Activated CD4-positive, CD25-positive, alpha-beta regulatory T cell treated with anti-CD3 and anti-CD28 coated beads, Interleukin-2, amount 50 U/mL, for 16 hours (primary cell): ENCODE results near the gene RAB11FIP3.
"Not testable (repeated sequence)": the region's sequence is repeated elsewhere in the genome, so short reads cannot be mapped to it uniquely, and the experiment has no call there.

Source experiments
- DNase-seq: peaks from one replicate; pipeline ENCODE4 v3.0.0-alpha.2; 2020; ENCODE audit warnings: low read depth, low spot score

RAB11FIP3 gene, protein sequence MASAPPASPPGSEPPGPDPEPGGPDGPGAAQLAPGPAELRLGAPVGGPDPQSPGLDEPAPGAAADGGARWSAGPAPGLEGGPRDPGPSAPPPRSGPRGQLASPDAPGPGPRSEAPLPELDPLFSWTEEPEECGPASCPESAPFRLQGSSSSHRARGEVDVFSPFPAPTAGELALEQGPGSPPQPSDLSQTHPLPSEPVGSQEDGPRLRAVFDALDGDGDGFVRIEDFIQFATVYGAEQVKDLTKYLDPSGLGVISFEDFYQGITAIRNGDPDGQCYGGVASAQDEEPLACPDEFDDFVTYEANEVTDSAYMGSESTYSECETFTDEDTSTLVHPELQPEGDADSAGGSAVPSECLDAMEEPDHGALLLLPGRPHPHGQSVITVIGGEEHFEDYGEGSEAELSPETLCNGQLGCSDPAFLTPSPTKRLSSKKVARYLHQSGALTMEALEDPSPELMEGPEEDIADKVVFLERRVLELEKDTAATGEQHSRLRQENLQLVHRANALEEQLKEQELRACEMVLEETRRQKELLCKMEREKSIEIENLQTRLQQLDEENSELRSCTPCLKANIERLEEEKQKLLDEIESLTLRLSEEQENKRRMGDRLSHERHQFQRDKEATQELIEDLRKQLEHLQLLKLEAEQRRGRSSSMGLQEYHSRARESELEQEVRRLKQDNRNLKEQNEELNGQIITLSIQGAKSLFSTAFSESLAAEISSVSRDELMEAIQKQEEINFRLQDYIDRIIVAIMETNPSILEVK

GRCh38 chr16:425082-425718 is at the start of gene RAB11FIP3:
TSS of gene RAB11FIP3 (plus strand) at chr16:425649. CDS start at chr16:426007, 358 bp downstream.
- peak; percentile 54 for DNase-seq

DNA sequence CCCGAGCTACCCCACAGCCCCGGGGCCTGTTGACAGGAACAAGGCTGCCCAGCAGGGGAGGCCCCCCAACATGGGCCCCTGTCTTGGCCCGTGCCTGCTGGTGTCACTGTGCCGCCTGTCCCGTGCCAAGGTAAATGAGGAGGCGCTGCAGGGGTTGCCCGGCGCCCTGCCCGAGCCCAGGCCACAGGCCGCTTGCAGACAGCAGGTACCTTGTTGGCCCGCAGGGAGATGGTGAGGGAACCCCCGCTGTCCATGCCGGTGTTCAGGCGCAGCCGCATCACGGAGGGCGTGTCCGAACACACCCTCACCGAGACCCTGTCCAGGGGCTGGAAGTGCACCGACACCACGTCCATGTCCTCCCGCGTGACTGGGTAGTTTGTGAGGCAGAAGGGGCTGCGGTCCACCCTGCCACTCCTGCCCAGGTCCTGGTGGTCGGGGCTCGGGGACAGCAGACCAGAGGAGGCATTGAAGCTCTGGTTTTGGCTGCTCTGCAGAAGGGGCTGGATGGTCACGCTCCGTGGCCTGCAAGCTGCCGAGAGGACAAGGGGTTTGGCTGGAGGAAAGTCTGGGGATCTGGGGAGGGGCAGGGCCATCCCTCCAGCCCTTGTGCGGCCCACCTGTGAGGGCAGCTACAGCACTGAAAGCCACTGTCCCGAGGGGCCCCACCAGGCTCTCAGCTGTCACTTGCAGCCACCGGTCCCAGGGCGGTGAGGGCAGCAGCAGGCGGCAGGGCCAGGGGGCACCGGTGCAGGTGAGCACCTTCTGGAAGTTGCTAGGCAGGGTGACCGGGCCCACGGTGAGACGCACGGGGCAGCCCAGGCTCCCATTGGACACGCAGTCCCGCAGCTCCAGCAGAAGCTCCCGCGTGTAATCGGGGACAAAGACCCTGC is 49.3 kb upstream of the RAB11FIP3 start:
- DNase-seq = no peak

DNA sequence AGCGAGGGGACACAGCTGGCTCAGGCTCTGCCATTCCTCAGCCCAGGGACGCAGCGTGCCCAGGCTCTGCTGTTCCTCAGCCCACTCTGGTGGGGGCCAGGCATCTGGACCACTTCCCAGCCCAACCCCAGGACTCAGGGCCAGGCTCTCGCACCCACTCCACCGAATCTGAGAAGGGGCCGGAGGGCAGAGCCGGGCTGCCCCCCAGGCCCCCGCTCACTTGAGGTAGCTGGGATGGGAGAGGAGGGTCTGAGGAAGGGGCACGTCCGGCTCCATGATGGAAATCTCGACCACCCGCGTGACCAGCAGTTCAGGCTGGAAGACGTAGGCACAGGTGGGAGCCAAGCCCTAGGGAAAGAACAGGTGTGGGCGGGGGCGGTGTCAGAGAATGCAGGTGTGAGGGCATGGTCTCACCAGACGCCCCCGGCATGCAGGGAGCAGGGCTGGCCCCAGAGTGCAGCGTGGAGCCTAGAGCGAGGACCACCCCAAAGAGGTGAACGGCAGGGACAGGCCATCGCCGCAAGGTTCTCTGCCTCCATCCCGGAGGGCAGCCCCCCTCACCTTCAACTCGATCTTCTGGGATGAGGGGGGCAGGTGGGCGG is 48.5 kb upstream of the RAB11FIP3 start:
- no peak for DNase-seq

DNA sequence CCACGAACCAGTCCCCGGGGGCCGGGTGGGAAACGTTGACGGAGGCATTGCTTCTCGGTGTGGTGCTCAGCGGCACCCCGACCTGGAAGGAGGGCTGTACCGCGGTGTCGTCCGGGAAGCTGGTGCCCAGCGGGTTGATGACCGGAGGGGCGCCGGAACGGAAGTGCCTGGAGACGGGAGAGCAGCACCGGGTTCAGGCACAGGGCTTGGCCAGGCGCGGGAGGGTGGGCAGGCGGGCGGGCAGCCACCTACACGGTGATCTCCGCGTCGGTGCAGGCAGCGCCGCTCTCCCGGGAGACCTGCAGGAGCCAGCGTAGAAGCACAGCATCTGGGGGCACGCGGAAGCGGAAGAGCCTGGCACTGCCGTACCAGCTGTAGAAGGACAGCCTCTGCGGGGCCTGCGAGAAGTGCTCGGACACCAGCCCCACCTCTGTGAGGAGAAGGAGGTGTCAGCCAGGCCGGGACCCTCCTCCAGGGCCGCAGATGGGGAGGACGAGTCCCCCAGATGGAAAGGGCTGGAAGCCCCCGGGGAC is 48.0 kb upstream of the RAB11FIP3 start:
- DNase-seq = no peak

GRCh38 chr16:378113-378820 is 47.2 kb upstream of the RAB11FIP3 start:
- not testable (repeated sequence) for DNase-seq

DNA sequence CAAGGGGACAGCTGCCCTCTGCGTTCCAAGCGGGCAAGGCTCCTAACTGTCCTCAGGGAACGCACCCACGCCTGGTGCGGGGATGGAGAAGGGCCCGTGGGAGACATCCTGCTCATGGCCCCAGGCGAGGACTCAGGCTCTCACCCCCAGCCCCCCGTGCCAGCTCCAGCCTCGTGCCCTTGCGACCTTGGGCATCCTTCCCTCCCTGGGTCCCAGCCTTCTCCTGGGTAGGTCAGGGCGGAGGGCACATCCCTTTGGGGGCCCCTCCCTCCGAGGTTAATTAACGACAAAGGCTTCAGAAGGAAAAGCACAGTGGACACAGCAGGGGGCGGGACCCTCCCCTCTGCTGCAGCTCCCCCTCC is 46.6 kb upstream of the RAB11FIP3 start:
- DNase-seq = no peak

- DNase-seq = no peak
Observed at GRCh38 chr16:379183-379960, 46.1 kb upstream of the RAB11FIP3 start.

GRCh38 chr16:379961-380761 is 45.3 kb upstream of the RAB11FIP3 start:
- DNase-seq = no peak

DNA sequence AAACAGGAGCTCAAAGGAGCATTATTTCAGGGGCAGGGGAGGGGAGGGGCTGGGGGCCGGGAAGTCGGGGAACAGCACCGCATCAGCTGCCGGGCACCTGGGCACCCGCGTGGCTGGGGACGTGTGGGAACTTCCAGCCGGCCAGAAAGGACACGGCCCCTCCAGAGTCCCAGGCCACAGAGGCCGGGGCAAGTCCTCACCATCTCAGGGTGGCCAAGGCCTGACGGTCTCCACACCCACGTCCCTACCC is 44.8 kb upstream of the RAB11FIP3 start:
- DNase-seq = no peak

GRCh38 chr16:381012-381788 is 44.2 kb upstream of the RAB11FIP3 start:
- no peak for DNase-seq

DNA sequence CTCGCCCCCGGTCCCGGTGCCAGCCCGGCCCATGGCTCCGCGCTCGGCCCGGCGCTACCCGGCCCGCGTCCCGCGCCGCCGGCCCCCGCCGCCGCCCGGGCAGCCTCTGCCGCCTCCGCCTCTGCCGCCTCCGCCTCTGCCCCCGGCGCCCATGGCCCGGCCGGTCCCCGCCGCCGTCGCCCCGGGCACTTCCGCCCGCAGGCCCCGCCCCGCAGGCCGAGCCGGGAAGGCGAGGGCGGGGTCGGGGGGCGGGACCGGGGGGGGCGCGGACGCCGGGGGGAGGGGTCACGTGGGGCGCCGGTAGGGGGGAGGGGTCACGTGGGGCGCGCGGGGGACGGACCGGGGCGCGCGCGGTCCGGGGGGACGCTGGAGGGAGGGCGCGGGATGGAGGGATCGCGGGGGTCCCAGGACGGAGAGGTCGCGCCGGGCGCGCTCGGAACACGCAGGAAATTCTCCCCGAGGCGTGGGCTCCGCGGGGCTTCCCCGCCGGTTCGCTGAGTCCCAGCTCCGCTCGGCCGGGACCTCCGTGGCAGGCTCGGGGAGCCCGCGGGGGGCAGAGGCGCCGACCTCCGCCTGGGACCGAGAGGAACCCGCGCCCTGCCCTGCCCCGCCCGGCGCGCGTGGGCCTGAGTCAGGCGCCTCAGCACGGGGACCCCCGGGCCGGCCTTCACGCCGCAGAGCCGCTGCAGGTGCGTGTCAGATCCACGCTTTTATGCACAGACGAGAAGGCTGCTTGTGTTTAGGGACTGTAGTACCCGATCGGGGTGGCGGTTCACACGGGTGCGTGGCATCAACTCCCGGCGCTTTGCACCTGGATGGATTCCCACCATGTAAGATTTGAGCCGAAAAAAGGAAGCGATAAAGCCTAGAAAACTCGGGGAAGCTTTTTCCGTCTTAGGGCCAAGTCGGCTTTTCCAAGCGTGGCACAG is 43.4 kb upstream of the RAB11FIP3 start, which contains the start of gene PGAP6:
Gene PGAP6 (minus strand): TSS at position 190 of the 929 bp plus-strand sequence. CDS start 157 bp downstream, at position 33.
- DNase-seq = peak; percentile 44

- no peak for DNase-seq
Observed at GRCh38 chr16:383326-384051, 42.0 kb upstream of the RAB11FIP3 start.

DNA sequence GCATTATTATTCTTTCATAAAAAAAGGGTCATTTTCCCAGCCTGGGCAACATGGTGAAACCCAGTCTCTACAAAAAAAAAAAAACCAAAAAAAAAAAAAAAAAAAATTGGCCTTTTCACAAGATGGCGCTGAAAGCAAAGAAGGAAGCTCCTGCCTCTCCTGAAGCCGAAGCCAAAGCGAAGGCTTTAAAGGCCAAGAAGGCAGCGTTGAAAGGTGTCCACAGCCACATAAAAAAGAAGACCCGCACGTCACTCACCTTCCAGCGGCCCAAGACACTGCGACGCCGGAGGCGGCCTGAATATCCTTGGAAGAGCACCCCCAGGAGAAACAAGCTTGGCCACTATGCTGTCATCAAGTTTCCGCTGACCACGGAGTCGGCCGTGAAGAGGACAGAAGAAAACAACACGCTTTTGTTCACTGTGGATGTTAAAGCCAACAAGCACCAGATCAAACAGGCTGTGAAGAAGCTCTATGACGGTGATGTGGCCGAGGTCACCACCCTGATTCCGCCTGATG is 38.8 kb upstream of the RAB11FIP3 start:
- no peak for DNase-seq

DNA sequence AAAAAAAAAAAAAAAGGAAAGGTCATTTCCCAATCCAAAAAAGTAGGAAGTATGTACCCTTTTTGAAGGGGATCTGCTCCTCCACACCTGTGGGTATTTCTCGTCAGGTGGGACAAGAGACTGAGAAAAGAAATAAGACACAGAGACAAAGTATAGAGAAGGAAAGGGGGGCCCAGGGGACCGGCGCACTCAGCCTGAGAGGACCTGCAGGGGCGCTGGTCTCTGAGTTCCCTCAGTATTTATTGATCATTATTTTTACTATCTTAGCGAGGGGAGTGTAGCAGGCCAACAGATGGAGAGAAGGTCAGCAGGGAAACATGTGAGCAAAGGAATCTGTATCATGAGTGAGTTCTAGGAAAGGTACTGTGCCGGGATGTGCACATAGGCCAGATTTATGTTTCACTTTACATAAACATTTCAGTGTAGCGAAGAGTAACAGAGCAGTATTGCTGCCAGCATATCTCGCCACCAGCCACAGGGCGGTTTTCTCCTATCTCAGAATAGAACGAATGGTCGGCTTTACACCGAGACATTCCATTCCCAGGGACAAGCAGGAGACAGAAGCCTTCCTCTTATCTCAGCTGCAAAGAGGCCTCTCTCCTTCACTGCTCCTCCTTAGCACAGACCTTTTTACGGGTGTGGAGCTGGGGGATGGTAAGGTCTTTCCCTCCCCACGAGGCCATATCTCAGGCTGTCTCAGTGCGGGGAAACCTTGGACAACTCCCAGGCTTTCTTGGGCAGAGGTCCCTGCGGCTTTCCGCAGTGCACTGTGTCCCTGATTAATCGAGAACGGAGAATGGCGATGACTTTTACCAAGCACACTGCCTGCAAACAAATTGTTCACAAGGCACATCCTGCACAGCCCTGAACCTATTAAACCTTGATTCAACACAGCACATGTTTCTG is 37.4 kb upstream of the RAB11FIP3 start:
- not testable (repeated sequence) for DNase-seq

- no peak for DNase-seq
Observed at GRCh38 chr16:389352-389751, 36.1 kb upstream of the RAB11FIP3 start.
